Central memory CD8-positive, alpha-beta T cell (primary cell): ENCODE results near the gene R3HDM4.

ENCODE experiments used
- ATAC-seq: fragments of 150-1000 bp; cut with Tn5 transposase; replicated peaks from 2 replicates; pipeline ENCODE4 v1.10.0; 2022; ENCODE audit warnings: mild to moderate bottlenecking, moderate FRiP score, moderate number of reproducible peaks; ENCODE audit not compliant: poor library complexity, severe bottlenecking; ENCODE audit errors: extremely low read depth
- DNase-seq, 2 donors: peaks; one replicate each; pipeline ENCODE4 v3.0.0; 2021; ENCODE audit warnings: low spot score in 2 of 2
- H3K27ac Mint-ChIP-seq: one replicate; pipeline ENCODE4 v1.8.0; 2022; ENCODE audit warnings: low read depth, mild to moderate bottlenecking, moderate library complexity, mixed read lengths
- H3K27me3 Mint-ChIP-seq: one replicate; pipeline ENCODE4 v1.8.0; 2022; ENCODE audit warnings: mixed read lengths
- H3K36me3 Mint-ChIP-seq: one replicate; pipeline ENCODE4 v1.8.0; 2022; ENCODE audit warnings: mild to moderate bottlenecking, moderate library complexity, mixed read lengths; ENCODE audit not compliant: insufficient read depth
- H3K4me1 Mint-ChIP-seq: one replicate; pipeline ENCODE4 v1.8.0; 2022; ENCODE audit warnings: mixed read lengths
- H3K4me3 Mint-ChIP-seq: one replicate; pipeline ENCODE4 v1.8.0; 2022; ENCODE audit warnings: mild to moderate bottlenecking, moderate library complexity, mixed read lengths
- H3K9me3 Mint-ChIP-seq: one replicate; pipeline ENCODE4 v1.8.0; 2022; ENCODE audit warnings: mixed read lengths

Gene R3HDM4

DNA sequence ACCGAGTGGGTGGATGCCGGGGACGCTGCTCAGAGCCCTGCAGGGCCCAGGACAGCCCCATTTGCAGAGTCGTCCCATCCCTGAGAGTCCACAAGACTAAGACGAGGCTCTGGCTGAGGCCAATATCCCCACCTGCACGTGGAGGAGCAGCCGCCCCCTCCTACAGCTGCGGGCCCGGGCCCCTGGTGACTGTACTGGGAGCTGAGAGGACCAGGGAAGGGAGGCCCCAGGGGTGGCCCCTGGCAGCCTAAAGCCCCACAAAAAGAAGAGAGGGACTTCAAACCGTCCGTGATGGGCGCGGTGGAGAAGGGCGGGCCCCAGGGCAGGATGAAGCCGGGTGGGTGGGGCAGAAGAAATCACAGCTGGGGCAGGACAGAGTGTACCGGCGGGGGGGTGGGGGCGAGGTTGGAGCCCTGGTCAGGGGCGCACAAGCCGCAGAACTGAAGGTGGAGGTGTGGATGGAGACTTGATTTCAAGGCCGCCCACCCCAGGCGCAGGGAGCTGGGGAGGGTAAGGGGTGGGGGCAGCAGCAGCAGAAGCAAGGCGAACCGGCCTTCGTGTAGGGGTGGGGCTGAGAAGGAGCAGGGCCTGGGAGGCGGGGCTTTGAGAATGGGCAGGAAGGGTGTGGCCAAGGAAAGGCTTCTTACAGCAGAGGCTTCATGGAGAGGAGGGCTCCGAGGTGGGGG, 40.6 kb downstream of the R3HDM4 start:
- peak; percentile 83 for ATAC-seq
- DNase-seq, result peak; percentile 69 to 77
- peak overlapping the region; percentile 65 for H3K4me3 Mint-ChIP-seq
- peaks cover 23% of the 10 kb centered on the region for H3K36me3 Mint-ChIP-seq
- H3K27ac Mint-ChIP-seq, result peak overlapping the region; percentile 82
- no peaks in the 10 kb centered on the region for H3K27me3 Mint-ChIP-seq
- H3K9me3 Mint-ChIP-seq, result no peaks in the 10 kb centered on the region
- peaks cover 7% of the 10 kb centered on the region for H3K4me1 Mint-ChIP-seq

DNA sequence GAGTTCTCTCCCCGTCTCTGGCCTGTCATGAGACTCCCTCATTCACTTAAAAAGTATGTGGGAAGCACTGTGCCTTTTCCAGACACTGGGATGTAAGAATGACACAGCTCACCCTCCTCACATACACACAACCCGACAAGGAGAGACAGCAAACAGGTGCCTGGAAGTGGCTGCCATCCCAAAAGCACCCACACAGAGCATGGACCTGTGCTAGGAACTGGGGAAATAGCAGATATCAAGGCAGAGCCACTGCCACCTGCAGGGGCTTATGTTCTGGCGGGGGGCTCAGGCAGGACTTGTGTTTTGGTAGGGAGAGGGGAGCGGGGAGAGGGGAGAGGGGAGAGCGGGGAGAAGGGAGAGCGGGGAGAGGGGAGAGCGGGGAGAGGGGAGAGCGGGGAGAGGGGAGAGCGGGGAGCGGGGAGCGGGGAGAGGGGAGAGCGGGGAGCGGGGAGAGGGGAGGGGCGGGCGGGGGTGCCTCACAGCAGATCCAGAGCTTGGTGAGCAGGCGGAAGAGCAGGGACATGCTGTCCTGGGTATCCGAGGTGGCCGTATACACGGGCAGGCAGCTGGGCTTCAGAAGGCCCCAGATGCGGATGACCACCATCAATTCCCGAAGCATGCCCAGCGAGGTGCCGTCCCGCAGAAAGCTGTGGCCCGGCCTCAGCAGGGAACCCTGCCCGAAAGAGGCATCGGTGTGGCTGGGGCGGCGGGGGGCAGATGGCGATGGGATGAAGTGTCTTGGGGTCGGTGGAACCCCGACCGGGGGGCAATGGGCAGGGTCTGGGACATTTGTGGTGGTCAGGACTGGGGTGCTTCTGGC, 41.4 kb downstream of the R3HDM4 start:
- ATAC-seq (no peak), DNase-seq (no peak)
- no peaks in the 10 kb centered on the region for H3K9me3 Mint-ChIP-seq
- H3K36me3 Mint-ChIP-seq, result peaks cover 24% of the 10 kb centered on the region
- peaks cover 7% of the 10 kb centered on the region for H3K4me1 Mint-ChIP-seq
- peak overlapping the region; percentile 65 for H3K4me3 Mint-ChIP-seq
- no peaks in the 10 kb centered on the region for H3K27me3 Mint-ChIP-seq
- peak overlapping the region; percentile 82 for H3K27ac Mint-ChIP-seq

DNA sequence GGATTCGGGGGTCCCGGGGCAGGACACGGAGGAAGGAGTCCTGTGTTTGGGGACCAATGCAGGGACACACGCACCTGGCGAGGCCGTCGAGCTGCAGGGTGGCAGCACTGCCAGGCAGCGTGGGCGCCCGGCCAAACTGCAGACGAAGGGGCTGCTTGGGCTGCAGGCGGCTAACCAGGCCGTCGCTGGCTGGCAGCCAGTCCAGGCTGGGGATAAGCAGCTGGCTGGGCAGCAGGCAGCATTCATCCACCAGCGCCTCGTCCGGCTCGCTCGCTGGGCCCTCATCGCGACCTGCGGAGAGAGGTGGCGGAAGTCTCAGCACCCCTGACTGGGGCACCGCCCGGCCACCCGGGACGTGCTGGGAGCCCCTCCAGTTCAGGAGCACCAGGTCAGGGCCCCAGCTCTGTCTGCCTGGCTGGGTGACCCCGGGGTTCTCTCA, 42.0 kb downstream of the R3HDM4 start:
- H3K27me3 Mint-ChIP-seq, result no peaks in the 10 kb centered on the region
- H3K4me1 Mint-ChIP-seq, result peaks cover 7% of the 10 kb centered on the region
- no peak overlapping the region for H3K4me3 Mint-ChIP-seq
- ATAC-seq, result no peak
- no peak for DNase-seq
- no peaks in the 10 kb centered on the region for H3K9me3 Mint-ChIP-seq
- H3K36me3 Mint-ChIP-seq, result peaks cover 24% of the 10 kb centered on the region
- H3K27ac Mint-ChIP-seq, result no peak overlapping the region

DNA sequence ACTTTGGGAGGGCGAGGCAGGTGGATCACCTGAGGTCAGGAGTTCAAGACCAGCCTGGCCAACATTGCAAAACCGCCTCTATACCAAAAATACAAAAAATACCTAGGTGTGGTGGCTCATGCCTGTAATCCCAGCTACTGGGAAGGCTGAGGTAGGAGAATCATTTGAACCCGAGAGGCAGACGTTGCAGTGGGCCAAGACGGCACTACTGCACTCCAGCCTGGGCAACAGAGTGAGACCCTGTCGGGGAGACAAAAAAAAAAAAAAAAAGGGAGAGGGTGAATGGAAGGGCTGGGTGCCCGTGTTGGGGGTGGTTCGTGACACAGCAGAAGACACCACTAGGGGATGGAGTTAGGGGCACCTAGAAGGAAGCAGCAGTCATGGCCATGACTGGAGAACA, 42.7 kb downstream of the R3HDM4 start:
- no peak for DNase-seq
- no peaks in the 10 kb centered on the region for H3K9me3 Mint-ChIP-seq
- no peak for ATAC-seq
- no peaks in the 10 kb centered on the region for H3K27me3 Mint-ChIP-seq
- peaks cover 7% of the 10 kb centered on the region for H3K4me1 Mint-ChIP-seq
- H3K36me3 Mint-ChIP-seq, result peaks cover 24% of the 10 kb centered on the region
- no peak overlapping the region for H3K27ac Mint-ChIP-seq
- H3K4me3 Mint-ChIP-seq, result peak overlapping the region; percentile 25

DNA sequence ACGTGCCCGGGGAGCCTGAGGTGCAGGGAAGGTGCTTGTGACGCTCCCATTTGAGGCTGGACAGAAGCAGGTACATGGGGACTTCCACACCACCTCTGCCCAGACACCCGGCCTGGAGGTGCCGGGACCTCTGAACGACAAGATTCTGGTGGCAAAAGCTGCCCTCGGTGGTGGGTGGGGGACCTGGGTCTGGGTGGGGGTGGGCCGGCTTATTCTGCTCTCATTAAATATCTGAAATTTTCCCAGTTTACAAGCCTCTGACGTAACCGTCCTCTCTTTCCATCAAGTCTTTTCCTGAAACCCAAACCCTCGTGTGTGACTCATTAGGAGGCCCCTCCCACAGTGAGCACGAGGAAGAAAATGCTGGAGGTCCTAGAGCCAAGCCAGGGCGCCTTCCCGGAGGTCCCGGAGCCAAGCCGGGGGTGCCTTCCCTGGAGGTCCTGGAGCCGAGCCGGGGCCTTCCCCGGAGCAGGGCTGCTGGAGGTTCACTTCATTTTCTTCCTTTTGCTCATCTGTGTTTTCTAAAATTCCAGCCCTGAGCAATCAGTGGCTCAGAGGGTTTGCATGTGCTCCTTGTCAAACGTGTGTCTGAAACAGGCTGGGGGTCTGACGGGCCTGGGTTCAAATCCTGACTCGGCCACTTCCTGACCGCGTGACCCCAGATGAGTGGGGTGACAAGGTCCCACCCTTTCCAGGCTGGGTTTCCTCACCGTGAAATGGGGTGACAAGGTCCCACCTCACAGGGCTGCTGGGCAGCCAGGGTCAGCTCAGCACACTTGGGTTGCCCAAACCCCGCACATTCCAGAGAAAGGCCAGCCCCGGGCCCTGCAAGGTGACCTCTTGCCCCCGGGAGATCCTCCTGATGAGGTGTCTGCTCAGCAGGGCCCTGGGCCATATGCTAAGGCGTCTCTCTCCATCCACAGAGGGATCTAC, 43.5 kb downstream of the R3HDM4 start:
- Mint-ChIP-seq H3K9me3 (no peaks in the 10 kb centered on the region), H3K27me3 (no peaks in the 10 kb centered on the region), H3K27ac (no peak overlapping the region), H3K4me3 (no peak overlapping the region), H3K36me3 (peaks cover 24% of the 10 kb centered on the region), H3K4me1 (peaks cover 7% of the 10 kb centered on the region)
- DNase-seq, result no peak
- no peak for ATAC-seq

DNA sequence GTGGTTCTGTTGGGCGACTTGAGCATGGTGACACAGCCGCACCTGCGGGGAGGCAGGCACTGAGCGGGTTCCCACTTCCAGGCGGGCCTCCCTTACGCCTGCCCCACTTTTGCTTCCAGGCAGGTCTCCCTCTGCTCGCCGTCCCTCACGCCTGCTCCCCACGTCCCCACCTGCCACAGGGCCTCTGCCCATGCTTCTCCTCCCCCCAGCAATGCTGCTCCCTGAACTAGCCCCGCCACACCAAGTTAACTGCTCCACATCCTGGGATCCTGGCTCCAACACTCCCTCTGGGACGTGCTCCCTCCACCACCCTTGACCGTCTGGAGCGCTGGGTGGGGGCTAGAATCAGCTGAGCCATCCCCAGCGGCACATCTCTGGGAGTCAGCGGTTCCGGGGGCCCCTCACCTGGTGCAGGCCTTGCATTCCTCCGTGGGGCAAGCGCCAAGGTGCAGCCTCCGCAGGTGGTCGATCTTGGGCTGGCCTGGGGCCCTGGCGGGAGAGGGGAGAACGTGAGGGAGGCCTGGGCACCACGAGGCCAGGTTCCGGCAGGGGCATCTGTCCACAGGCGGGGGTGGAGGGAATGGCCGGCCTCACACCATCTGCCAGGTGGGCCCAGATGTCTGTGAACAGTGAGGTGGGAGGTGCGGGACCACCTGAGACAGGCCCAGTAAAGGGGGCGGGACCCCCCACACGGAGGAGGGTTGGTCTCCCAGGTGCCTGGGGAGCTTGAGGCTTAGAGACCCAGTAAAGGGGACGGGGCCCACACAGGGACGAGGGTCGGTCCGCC, 44.4 kb downstream of the R3HDM4 start:
- Mint-ChIP-seq H3K4me3 (no peak overlapping the region), H3K4me1 (peaks cover 7% of the 10 kb centered on the region), H3K9me3 (no peaks in the 10 kb centered on the region), H3K27ac (no peak overlapping the region), H3K27me3 (no peaks in the 10 kb centered on the region), H3K36me3 (peaks cover 27% of the 10 kb centered on the region)
- DNase-seq (no peak), ATAC-seq (no peak)

DNA sequence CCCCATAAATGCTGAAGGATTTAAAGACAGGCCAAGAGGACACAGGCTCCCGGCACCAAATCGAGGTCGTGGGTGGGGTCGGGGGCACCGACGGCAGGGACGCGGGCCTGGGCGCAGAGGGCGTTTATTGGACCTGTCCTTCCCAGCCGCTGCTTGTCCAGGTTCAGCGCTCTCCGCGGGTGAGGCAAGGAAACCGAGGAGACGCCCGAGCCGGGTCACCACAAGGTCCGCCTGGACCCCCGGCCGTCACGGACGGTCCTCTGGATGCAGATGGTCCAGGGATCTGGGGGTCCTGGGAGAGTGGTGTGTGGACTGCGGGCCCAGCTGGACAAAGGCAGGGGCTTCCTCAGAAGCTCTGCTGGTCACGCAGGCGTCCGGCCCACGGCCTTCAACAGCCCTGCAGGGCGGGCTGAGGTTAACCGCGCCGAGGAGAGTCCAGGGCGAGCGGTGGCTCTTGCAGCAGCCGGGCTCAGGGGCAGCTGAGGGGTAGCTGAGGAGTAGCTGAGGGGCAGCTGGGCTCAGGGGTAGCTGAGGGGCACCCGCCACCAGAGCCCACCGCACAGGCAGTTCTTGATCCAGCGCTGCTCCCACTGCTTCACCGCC, 45.1 kb downstream of the R3HDM4 start:
- peaks cover 11% of the 10 kb centered on the region for H3K4me1 Mint-ChIP-seq
- DNase-seq, result no peak
- H3K36me3 Mint-ChIP-seq, result peaks cover 27% of the 10 kb centered on the region
- no peak overlapping the region for H3K27ac Mint-ChIP-seq
- no peak for ATAC-seq
- H3K4me3 Mint-ChIP-seq, result no peak overlapping the region
- H3K9me3 Mint-ChIP-seq, result no peaks in the 10 kb centered on the region
- no peaks in the 10 kb centered on the region for H3K27me3 Mint-ChIP-seq

DNA sequence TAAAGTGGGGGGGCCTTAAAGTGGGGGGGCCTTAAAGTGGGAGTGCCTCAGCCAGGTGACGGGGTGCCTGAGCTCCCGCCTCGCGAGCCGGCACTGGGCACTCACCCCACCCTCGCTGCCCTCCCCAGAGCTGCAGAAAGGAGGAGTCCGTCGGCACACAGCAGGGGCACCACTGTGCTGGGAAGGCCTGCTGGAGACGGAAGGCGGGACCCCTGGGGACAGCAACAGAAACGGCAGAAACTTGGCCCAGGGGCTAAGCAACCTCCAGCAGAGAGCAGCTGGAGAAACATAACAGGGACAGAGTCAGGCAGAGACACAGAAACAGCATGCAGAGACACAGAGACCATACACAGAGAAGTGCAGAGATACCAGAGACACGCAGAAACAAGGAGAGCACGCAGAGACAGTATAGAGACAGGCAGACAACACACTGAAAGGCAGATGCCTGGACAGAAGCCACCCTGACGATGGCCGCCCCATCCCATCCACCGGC, 45.7 kb downstream of the R3HDM4 start:
- no peak for DNase-seq
- H3K27ac Mint-ChIP-seq, result no peak overlapping the region
- H3K9me3 Mint-ChIP-seq, result no peaks in the 10 kb centered on the region
- H3K36me3 Mint-ChIP-seq, result peaks cover 27% of the 10 kb centered on the region
- H3K4me1 Mint-ChIP-seq, result peaks cover 12% of the 10 kb centered on the region
- H3K27me3 Mint-ChIP-seq, result no peaks in the 10 kb centered on the region
- H3K4me3 Mint-ChIP-seq, result no peak overlapping the region
- ATAC-seq, result no peak

DNA sequence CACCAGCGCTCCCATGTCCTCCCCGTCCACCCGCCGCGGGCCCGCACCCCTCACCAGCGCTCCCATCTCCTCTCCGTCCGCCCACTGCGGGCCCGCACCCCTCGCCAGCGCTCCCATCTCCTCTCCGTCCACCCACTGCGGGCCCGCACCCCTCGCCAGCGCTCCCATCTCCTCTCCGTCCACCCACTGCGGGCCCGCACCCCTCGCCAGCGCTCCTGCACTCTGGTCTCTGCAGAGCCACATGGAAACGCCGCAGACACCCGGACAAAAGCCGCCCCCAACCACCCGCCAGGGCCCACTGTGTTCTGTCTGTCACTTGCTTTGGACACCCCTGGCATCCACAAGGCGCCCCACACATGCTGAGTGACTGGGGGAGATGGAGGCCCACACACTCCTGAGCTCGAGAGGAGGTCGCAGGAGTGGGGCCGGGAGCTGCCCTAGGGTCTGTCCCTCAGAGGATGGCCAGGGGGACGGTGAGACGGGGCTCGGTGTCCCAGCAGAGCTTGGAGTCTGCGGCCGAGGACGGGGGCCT, 46.2 kb downstream of the R3HDM4 start:
- H3K27ac Mint-ChIP-seq, result no peak overlapping the region
- no peaks in the 10 kb centered on the region for H3K9me3 Mint-ChIP-seq
- no peak for ATAC-seq
- no peak for DNase-seq
- H3K27me3 Mint-ChIP-seq, result no peaks in the 10 kb centered on the region
- peaks cover 22% of the 10 kb centered on the region for H3K36me3 Mint-ChIP-seq
- H3K4me3 Mint-ChIP-seq, result no peak overlapping the region
- H3K4me1 Mint-ChIP-seq, result peaks cover 10% of the 10 kb centered on the region

DNA sequence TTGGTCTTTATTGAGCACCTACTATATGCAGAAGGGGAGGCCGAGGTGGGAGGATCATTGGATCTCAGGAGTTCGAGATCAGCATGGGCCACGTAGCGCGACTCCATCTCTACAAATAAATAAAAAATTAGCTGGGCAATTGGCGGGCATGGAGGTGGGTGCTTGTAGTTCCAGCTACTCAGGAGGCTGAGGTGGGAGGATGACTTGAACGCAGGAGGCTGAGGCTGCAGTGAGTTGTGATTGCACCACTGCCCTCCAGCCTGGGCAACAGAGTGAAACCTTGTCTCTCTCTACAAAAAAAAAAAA, 49.8 kb downstream of the R3HDM4 start:
- H3K9me3 Mint-ChIP-seq, result no peaks in the 10 kb centered on the region
- H3K27ac Mint-ChIP-seq, result peak overlapping the region; percentile 75
- peaks cover 9% of the 10 kb centered on the region for H3K27me3 Mint-ChIP-seq
- peak overlapping the region; percentile 74 for H3K4me3 Mint-ChIP-seq
- no peak for DNase-seq
- no peak for ATAC-seq
- peaks cover 10% of the 10 kb centered on the region for H3K4me1 Mint-ChIP-seq
- H3K36me3 Mint-ChIP-seq, result peaks cover 10% of the 10 kb centered on the region

DNA sequence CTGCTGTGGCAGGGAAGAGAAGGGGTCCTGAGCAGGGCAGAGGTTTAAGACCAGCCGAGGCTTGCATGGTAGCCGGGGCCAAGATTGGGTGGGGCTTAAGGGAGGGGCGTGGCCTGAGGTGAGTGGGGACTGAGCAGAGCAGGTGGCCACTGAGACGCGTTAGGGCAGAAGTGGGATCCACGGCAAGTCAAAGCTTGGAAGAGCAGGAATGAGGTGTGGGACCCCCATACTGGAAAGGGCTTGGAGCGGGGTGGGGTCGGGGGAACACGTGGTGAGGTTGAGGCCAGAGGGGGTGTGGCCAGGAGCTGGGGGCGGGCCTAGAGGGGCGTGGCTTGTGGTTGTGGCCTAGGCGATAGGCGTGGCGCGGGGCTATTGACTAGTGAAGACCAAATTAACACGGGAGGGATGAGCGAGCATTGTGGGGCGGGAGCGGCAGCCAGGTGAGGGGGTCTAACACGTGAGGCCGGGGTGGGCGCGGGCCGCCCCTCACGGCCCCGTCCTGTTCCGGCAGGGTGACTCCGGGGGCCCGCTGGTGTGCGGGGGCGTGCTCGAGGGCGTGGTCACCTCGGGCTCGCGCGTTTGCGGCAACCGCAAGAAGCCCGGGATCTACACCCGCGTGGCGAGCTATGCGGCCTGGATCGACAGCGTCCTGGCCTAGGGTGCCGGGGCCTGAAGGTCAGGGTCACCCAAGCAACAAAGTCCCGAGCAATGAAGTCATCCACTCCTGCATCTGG, 50.3 kb downstream of the R3HDM4 start:
- H3K9me3 Mint-ChIP-seq, result no peaks in the 10 kb centered on the region
- peaks cover 10% of the 10 kb centered on the region for H3K36me3 Mint-ChIP-seq
- H3K4me1 Mint-ChIP-seq, result peaks cover 10% of the 10 kb centered on the region
- peak overlapping the region; percentile 84 for H3K27ac Mint-ChIP-seq
- DNase-seq, result peak; percentile 74 to 77
- ATAC-seq, result peak; percentile 63
- peaks cover 13% of the 10 kb centered on the region for H3K27me3 Mint-ChIP-seq
- peak overlapping the region; percentile 74 for H3K4me3 Mint-ChIP-seq
